ENCODE measurements around the gene CDSN. TPM values are rescaled to one million over a fixed set of nuclear protein-coding genes. Genes with fewer than 3 reads are reported as not detected.
A peak's percentile ranks its signal among the peaks of the same experiment; 100 is the strongest.

Gene CDSN
- total and polyA plus RNA-seq, 5 donors = 0.11 to 0.17 (median 0.14) TPM; not detected in 2

DNA sequence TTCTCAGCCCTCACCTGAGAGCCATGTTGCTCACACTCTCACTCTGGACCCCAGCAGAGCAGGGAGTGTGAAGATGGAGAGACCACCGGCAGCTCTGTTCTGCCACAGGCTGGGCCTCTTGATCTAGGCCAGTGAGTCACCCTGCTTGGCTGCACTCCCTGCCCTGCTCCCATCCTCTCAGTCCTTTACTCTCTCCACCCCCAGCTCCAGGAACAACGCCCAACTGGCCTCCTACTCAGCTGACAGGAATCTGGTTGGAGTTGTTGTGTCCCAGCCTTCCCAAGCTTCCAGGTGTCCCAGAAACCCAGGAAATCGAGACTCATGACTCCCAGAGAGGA, 5.7 kb downstream of the CDSN start, which contains the start of gene PSORS1C1:
PSORS1C1 (plus strand) TSS at position 260 of the 338 bp plus-strand sequence. CDS start 14,833 bp downstream, outside the sequence.
- DNase-seq = peak; percentile 91 to 95 (median 92)
- Histone ChIP-seq H3K4me1 (ENCODE audit: control insufficient read depth, insufficient read depth, low read length) (peaks cover 22% of the 10 kb centered on the region), H3K27me3 (ENCODE audit: control insufficient read depth, insufficient read depth) (no peaks in the 10 kb centered on the region), H3K27ac (ENCODE audit: low read length) (peak within 1 kb of the TSS; percentile 98), H3K9me3 (ENCODE audit: control insufficient read depth, low read length) (no peaks in the 10 kb centered on the region), H3K4me3 (ENCODE audit: low read length) (peak within 1 kb of the TSS; percentile 16)
- 10% methylated on average over 3 of the region's 3 CpGs for WGBS
- intact Hi-C loops (cut with DNase I) = no loop called here
- ATAC-seq = peak; percentile 94

DNA sequence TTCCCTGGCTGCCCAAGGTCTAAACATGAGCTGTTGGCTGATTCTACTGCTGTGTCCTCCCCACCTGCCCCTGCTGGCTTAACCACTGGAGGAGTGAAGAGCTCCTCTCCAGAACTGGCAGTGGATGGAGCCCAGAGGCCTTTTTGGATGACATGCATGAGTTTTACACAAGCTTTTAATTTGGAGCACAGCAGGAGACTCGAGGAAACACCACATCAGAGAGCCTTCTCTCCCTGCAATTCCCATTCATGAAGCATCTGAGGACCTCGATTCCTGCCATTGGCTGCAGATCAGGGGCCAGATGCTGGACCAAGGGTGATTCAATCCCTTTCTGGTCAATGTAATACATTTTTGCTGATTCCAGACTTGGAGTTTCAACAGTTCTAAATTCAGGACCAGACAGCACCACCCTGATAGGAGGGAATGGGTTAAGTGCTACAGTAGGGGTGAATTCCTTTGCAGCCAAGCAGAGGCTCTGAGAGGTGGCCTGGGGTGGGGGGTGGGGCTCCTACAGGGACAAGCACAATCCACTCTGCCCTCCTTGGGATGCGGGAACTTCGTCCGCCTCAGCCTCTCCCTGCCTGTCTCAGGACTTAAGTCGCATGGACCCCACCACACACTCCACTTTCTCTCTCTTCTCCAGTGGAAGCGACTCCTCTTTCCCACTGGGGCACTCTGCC, 6.2 kb downstream of the CDSN start:
- peak in 1 of 2 donors; percentile 6 for ATAC-seq
- H3K27me3 ChIP-seq (ENCODE audit: control insufficient read depth, insufficient read depth) = no peaks in the 10 kb centered on the region
- DNase-seq = no peak
- no peaks in the 10 kb centered on the region for H3K9me3 ChIP-seq (ENCODE audit: control insufficient read depth, low read length)
- intact Hi-C loops (cut with DNase I) = no loop called here
- H3K4me1 ChIP-seq (ENCODE audit: control insufficient read depth, insufficient read depth, low read length) = peaks cover 22% of the 10 kb centered on the region
- no peak overlapping the region for H3K4me3 ChIP-seq (ENCODE audit: low read length)
- WGBS = 60% methylated on average over 7 of the region's 7 CpGs
- peak overlapping the region; percentile 98 for H3K27ac ChIP-seq (ENCODE audit: low read length)

DNA sequence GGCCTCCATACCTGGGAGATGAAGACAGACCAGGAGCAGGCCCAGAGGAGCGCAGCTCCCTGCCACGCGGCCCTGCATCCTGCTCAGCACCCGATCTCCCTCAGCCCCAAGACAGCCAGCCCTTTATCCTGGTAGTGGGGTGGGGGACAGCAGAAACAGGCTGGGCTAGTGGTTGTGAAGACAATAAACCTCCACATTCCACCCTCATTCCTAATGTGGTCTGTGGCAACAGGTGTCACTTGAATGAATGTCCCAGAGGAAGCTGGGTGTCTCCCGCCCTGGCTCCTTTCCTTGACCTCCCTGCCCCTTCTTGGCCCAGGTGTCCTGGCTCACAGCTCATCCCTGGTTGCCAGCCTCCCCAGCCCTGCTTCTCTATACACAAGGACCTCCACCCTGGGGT, 7.8 kb downstream of the CDSN start, which contains the start of gene C6orf15:
C6orf15 (minus strand) TSS at position 98 of the 400 bp plus-strand sequence; CDS start at position 78, 20 bp downstream.
- H3K27me3 ChIP-seq (ENCODE audit: control insufficient read depth, insufficient read depth) = no peaks in the 10 kb centered on the region
- peaks cover 22% of the 10 kb centered on the region for H3K4me1 ChIP-seq (ENCODE audit: control insufficient read depth, insufficient read depth, low read length)
- peak within 1 kb of the TSS; percentile 85 for H3K27ac ChIP-seq (ENCODE audit: low read length)
- WGBS = 86% methylated on average over 5 of the region's 5 CpGs
- intact Hi-C loops (cut with DNase I) = no loop called here
- no peaks in the 10 kb centered on the region for H3K9me3 ChIP-seq (ENCODE audit: control insufficient read depth, low read length)
- H3K4me3 ChIP-seq (ENCODE audit: low read length) = no peak within 1 kb of the TSS
- DNase-seq (no peak), ATAC-seq (no peak)

DNA sequence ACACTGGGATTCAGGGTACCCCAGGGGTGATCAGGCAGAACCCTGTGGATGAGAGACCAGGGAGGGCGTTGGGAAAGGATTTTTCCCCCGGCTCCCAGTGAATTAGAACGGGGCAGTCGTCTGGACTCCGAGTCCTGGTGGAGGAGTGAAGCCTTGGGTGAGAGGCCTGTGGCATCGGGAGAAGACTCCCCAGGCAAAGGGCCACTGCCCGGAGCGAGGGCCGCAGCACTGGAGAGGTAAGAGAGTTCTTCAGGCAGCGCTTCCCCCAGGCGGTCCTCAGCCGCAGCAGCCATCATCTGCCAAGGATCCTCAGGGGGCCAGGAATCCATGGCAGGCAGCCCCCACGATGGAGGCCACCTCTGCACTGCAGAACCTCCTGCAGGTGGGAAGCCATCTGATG, 8.5 kb downstream of the CDSN start:
- Histone ChIP-seq H3K27ac (ENCODE audit: low read length) (no peak overlapping the region), H3K9me3 (ENCODE audit: control insufficient read depth, low read length) (no peaks in the 10 kb centered on the region), H3K4me3 (ENCODE audit: low read length) (no peak overlapping the region), H3K27me3 (ENCODE audit: control insufficient read depth, insufficient read depth) (no peaks in the 10 kb centered on the region), H3K4me1 (ENCODE audit: control insufficient read depth, insufficient read depth, low read length) (peaks cover 20% of the 10 kb centered on the region)
- WGBS = 89% methylated on average over 13 of the region's 13 CpGs
- no peak for ATAC-seq
- no peak for DNase-seq
- intact Hi-C loops (cut with DNase I) = no loop called here

DNA sequence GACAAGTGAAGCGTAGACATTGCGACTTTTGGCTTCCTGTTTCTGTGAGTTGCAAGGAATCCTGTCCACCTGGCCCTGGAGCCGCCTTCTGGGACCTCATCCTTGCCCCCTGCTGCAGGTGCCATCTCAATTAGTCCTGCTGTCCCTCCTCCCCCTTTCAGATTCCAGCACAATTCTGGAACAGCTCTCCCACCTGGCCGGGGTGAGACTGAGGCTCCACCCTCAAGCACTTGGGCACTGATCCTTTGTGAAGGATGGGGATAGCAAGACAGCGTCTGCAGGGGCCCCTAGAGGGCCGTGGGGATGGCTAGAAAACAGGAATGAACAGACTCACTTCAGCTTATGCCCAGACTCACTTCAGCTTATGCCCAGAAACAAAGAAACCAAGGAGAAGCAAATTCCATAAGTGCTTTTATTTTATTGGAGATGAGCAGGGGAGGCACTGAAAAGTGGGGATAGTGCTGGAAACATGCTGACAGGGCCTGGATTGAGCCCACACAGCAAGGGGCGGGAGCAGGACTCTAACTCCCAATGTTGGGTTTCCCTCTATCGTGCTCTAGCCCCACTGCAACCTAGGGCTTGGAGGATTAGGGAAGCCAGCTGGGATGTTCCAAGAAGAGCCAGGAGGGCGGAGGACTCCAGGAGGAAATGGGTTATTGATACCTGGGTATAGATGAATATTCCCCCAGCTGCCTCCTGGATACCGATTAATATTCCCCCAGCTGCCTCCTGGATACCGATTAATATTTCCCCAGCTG, 9.2 kb downstream of the CDSN start:
- WGBS = 75% methylated on average over 11 of the region's 11 CpGs
- Histone ChIP-seq H3K4me1 (ENCODE audit: control insufficient read depth, insufficient read depth, low read length) (peaks cover 16% of the 10 kb centered on the region), H3K9me3 (ENCODE audit: control insufficient read depth, low read length) (no peaks in the 10 kb centered on the region), H3K27ac (ENCODE audit: low read length) (no peak overlapping the region), H3K4me3 (ENCODE audit: low read length) (no peak overlapping the region), H3K27me3 (ENCODE audit: control insufficient read depth, insufficient read depth) (no peaks in the 10 kb centered on the region)
- ATAC-seq (no peak), DNase-seq (no peak)
- intact Hi-C loops (cut with DNase I) = no loop called here

DNA sequence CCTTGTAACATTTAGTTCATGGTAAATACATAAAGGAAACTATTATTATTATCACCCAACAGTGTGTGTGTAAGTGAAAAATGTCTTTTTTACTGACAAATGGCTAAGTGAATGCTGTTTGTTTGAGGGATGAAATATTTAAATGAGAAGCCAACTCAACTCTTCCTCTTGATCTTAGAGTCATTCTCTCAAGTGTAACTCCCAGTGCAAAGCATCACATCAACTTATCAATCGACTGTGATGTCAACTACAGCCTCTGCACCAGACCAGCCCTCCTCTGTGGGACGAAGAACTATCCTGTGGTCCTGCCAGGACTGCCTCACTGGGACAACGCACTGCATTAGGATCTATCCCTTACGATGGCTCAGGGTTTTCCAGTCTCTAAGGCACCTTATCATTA, 13.2 kb downstream of the CDSN start:
- 55% methylated on average over 4 of the region's 4 CpGs for WGBS
- Histone ChIP-seq H3K4me3 (ENCODE audit: low read length) (no peak overlapping the region), H3K4me1 (ENCODE audit: control insufficient read depth, insufficient read depth, low read length) (no peaks in the 10 kb centered on the region), H3K27ac (ENCODE audit: low read length) (no peak overlapping the region), H3K27me3 (ENCODE audit: control insufficient read depth, insufficient read depth) (no peaks in the 10 kb centered on the region), H3K9me3 (ENCODE audit: control insufficient read depth, low read length) (no peaks in the 10 kb centered on the region)
- DNase-seq = no peak
- intact Hi-C loops (cut with DNase I) = no loop called here
- ATAC-seq = no peak

DNA sequence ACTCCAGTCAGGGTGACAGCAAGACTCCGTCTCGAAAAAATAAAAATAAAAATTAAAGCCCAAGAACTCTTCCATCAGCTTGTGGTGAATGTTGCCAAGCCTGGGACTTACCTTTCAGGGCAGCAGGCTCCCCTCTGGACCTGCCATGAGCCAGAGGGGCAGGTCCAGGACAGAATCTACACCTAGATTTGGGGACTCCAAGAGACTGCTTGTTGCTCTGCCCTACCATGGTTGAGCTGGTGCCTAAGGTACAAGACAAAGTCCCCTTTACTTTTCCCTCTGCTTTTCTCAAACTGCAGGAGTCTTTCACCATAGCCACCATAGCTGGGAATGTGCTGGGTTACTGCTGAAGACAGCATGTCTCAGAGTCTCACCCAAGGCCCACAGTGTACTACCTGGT, 17.1 kb downstream of the CDSN start:
- no peaks in the 10 kb centered on the region for H3K4me1 ChIP-seq (ENCODE audit: control insufficient read depth, insufficient read depth, low read length)
- 96% methylated on average over 2 of the region's 2 CpGs for WGBS
- H3K4me3 ChIP-seq (ENCODE audit: low read length) = no peak overlapping the region
- intact Hi-C loops (cut with DNase I) = no loop called here
- H3K27ac ChIP-seq (ENCODE audit: low read length) = no peak overlapping the region
- no peak for DNase-seq
- ATAC-seq = peak in 1 of 2 donors; percentile 28
- no peaks in the 10 kb centered on the region for H3K9me3 ChIP-seq (ENCODE audit: control insufficient read depth, low read length)
- H3K27me3 ChIP-seq (ENCODE audit: control insufficient read depth, insufficient read depth) = no peaks in the 10 kb centered on the region

DNA sequence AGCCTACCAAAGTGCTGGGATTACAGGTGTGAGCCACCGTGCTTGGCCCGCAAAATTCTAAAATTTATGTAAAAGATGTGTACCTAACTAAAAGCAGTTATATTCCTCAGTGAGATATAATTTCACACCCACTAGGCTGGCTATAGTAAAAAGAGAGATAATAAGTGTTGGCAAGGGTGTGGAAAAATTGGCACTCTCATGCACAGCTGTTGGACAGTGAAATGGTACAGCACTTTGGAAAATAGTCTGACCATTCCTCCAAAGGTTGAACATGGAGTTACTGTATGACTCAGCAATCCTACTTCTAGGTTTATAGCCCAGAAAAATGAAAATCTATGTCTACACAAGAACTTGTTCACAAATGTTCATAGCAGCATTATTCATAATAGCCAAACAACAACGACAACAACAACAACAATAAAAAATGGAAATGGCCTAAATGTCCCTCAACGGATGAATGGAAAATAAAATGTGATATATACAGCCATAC, 21.8 kb downstream of the CDSN start:
- DNase-seq = no peak
- ATAC-seq = no peak
- WGBS = 87% methylated on average over 4 of the region's 4 CpGs
- intact Hi-C loops (cut with DNase I) = no loop called here
- Histone ChIP-seq H3K9me3 (ENCODE audit: control insufficient read depth, low read length) (no peaks in the 10 kb centered on the region), H3K27ac (ENCODE audit: low read length) (no peak overlapping the region), H3K4me1 (ENCODE audit: control insufficient read depth, insufficient read depth, low read length) (peaks cover 7% of the 10 kb centered on the region), H3K27me3 (ENCODE audit: control insufficient read depth, insufficient read depth) (no peaks in the 10 kb centered on the region), H3K4me3 (ENCODE audit: low read length) (no peak overlapping the region)

DNA sequence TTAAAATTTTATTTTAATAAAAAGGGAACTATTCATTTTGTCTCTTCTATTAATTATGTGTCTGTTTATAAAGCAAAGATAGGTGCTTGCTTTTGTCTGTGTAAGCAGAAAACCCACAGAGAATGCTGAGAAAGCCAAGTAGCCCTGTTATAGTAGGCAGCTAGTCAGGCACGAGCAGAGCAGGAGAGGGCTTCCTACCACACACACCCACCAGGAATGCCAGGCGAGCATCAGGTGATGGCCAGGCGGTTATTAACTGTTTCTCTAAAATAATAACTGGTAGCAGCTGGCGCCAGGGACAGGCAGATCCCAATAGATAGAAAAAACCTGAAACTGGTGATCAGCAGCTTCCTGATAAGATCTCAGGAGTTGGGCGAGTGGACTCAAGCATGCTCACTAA, 23.6 kb downstream of the CDSN start:
- intact Hi-C loops (cut with DNase I) = no loop called here

DNA sequence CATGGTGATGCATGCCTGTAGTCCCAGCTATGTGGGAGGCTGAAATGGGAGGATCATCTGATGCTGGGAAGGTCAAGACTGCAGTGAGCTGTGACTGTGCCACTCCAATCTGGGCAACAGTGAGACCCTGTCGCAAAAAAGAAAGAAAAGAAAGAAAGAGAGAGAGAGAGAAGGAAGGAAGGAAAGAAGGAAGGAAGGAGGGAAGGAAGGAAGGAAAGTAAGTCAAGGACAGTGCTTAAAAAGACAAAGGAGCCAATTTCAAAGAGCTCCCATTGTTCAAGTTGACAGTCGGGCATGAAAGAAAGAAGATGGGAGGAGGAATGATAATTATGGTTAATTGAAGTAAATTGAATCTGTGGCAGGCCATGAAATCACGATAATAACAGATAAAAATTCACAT, 24.0 kb downstream of the CDSN start:
- Histone ChIP-seq H3K27me3 (ENCODE audit: control insufficient read depth, insufficient read depth) (no peaks in the 10 kb centered on the region), H3K9me3 (ENCODE audit: control insufficient read depth, low read length) (no peaks in the 10 kb centered on the region), H3K4me3 (ENCODE audit: low read length) (no peak overlapping the region), H3K4me1 (ENCODE audit: control insufficient read depth, insufficient read depth, low read length) (peaks cover 7% of the 10 kb centered on the region), H3K27ac (ENCODE audit: low read length) (no peak overlapping the region)
- 70% methylated on average over 3 of the region's 3 CpGs for WGBS
- ATAC-seq = no peak
- DNase-seq = no peak
- intact Hi-C loops (cut with DNase I) = no loop called here

More for the DNA sequence above, 23.6 kb downstream of the CDSN start:
- 75% methylated on average over 5 of the region's 5 CpGs for WGBS
- DNase-seq (no peak), ATAC-seq (no peak)
- Histone ChIP-seq H3K27me3 (ENCODE audit: control insufficient read depth, insufficient read depth) (no peaks in the 10 kb centered on the region), H3K27ac (ENCODE audit: low read length) (no peak overlapping the region), H3K4me3 (ENCODE audit: low read length) (no peak overlapping the region), H3K9me3 (ENCODE audit: control insufficient read depth, low read length) (no peaks in the 10 kb centered on the region), H3K4me1 (ENCODE audit: control insufficient read depth, insufficient read depth, low read length) (peaks cover 7% of the 10 kb centered on the region)

DNA sequence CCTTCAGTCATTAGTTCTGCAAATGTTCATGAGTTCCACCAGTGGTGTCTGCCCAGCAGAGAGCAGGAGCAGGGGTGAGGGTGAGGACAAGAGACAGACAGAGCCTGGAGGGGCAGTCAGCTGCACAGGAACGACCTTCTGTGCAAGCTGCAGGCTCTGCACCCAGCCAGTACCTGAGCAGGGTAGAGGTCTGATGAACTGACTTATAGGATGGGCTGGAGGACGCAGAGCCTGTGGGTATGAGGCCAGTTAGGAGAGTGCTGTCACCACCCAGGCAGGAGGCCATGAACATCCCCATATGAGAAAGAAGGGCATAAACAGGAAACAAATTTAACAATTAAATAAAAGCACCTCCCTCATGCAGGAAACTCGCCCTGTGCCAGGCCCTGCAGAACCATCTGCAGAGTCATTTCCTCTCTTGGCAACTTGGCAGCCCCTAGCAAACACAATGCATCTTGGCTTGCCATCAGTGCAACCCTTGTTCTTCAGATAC, 25.8 kb downstream of the CDSN start:
- Histone ChIP-seq H3K9me3 (ENCODE audit: control insufficient read depth, low read length) (no peaks in the 10 kb centered on the region), H3K27me3 (ENCODE audit: control insufficient read depth, insufficient read depth) (no peaks in the 10 kb centered on the region), H3K27ac (ENCODE audit: low read length) (peak overlapping the region; percentile 36), H3K4me3 (ENCODE audit: low read length) (no peak overlapping the region), H3K4me1 (ENCODE audit: control insufficient read depth, insufficient read depth, low read length) (peaks cover 7% of the 10 kb centered on the region)
- peak; percentile 54 to 59 for ATAC-seq
- intact Hi-C loops (cut with DNase I) = no loop called here
- 58% methylated on average over 3 of the region's 3 CpGs for WGBS
- no peak for DNase-seq

Measured in right cardiac atrium (tissue), 5 donors.